CD4-positive, alpha-beta T cell (primary cell): Measurements from ENCODE around the gene ACYP1. TPM values are rescaled to one million over a fixed set of nuclear protein-coding genes. Genes with fewer than 3 reads are reported as not detected.

Source experiments
- ATAC-seq: fragments of 200-7000 bp; cut with Tn5 transposase; one replicate; pipeline ENCODE4 v1.10.0; 2022; ENCODE audit warnings: mild to moderate bottlenecking; ENCODE audit not compliant: poor library complexity
- CTCF ChIA-PET: fragments of 350-600 bp; sonication (Branson Sonifier 250); formaldehyde crosslinking; loops from one replicate; lab custom pipeline; 2021; ENCODE audit warnings: antibody characterized with exemption, inconsistent platforms; lab: Charles Lee
- POLR2A ChIA-PET: fragments of 350-600 bp; sonication (Branson Sonifier 250); formaldehyde crosslinking; loops from one replicate; lab custom pipeline; 2021; ENCODE audit warnings: antibody characterized with exemption, inconsistent platforms; lab: Charles Lee
- DNase-seq, 14 experiments: peaks; one replicate each; pipeline ENCODE4 v3.0.0-alpha.2; 2013 to 2020; ENCODE audit warnings: mixed read lengths in 2 of 14
- H3K27ac ChIP-seq, 2 donors: one replicate each; pipeline versions ENCODE4 v1.5.1 to v1.7.0; 2013; ENCODE audit warnings: low read length in 2 of 2, low read depth in 1 of 2, mild to moderate bottlenecking in 1 of 2
- H3K27me3 ChIP-seq, 2 experiments: 1 replicate in 1 of 2; 2 replicates in 1 of 2; pipeline versions ENCODE4 v1.6.1 to v1.7.0; 2013; ENCODE audit warnings: low read length in 2 of 2, control low read depth in 1 of 2, mild to moderate bottlenecking in 1 of 2, moderate library complexity in 1 of 2; ENCODE audit not compliant: insufficient read depth in 2 of 2, control insufficient read depth in 1 of 2
- H3K36me3 ChIP-seq: one replicate; pipeline ENCODE4 v1.6.1; 2013; ENCODE audit warnings: low read length, control low read depth; ENCODE audit not compliant: insufficient read depth
- H3K4me1 ChIP-seq: one replicate; pipeline ENCODE4 v1.6.1; 2013; ENCODE audit warnings: low read length, control low read depth; ENCODE audit not compliant: insufficient read depth
- H3K4me3 ChIP-seq: one replicate; pipeline ENCODE4 v1.5.1; 2013; ENCODE audit warnings: mild to moderate bottlenecking, low read length, moderate library complexity
- H3K9me3 ChIP-seq, 2 experiments: 1 replicate in 1 of 2; 2 replicates in 1 of 2; pipeline versions ENCODE4 v1.6.1 to v1.7.0; 2013; ENCODE audit warnings: low read length in 2 of 2, mild to moderate bottlenecking in 2 of 2, control low read depth in 1 of 2, moderate library complexity in 1 of 2; ENCODE audit not compliant: control insufficient read depth in 1 of 2, insufficient read depth in 1 of 2
- H3K27ac Mint-ChIP-seq: one replicate; pipeline ENCODE4 v1.8.0; 2020; ENCODE audit warnings: mixed read lengths
- H3K27me3 Mint-ChIP-seq: one replicate; pipeline ENCODE4 v1.8.0; 2021; ENCODE audit warnings: mixed read lengths
- H3K36me3 Mint-ChIP-seq: one replicate; pipeline ENCODE4 v1.8.0; 2021; ENCODE audit warnings: low read depth, mixed read lengths
- H3K4me1 Mint-ChIP-seq: one replicate; pipeline ENCODE4 v1.8.0; 2021; ENCODE audit warnings: low read depth, mixed read lengths
- H3K4me3 Mint-ChIP-seq: one replicate; pipeline ENCODE4 v1.8.0; 2020; ENCODE audit warnings: mild to moderate bottlenecking, mixed read lengths
- H3K9me3 Mint-ChIP-seq: one replicate; pipeline ENCODE4 v1.8.0; 2020; ENCODE audit warnings: mixed read lengths
- CTCF ChIP-seq: fragments of 200-600 bp; IDR thresholded peaks from one replicate; pipeline ENCODE4 v1.8.0; 2022; ENCODE audit warnings: antibody characterized with exemption, mild to moderate bottlenecking
- intact Hi-C, 2 experiments: fragments of 100-400 bp; cut with DNase I in 1 of 2; cut with micrococcal nuclease in 1 of 2; formaldehyde crosslinking; loops; one replicate each; pipeline versions ENCODE4 v1.15.1 to v1.9.0; 2023 to 2025; cut with DNase I, micrococcal nuclease
- total RNA-seq, 174 experiments: library from RNA in 2 of 174; stranded (reverse) in 2 of 174; gene quantifications; one replicate each; pipeline ENCODE4 v1.2.3 and lab custom pipeline; 2021 to 2026

The ACYP1 gene
- total RNA-seq, 2 experiments from 2014 or later = 7.9 to 9.4 TPM

GRCh38 chr14:75046275-75046674, 17.5 kb downstream of the ACYP1 start:
- H3K36me3 ChIP-seq = peaks cover 10% of the 10 kb centered on the region
- no peak overlapping the region for H3K27ac ChIP-seq
- ChIA-PET CTCF (no interaction called here), POLR2A (no interaction called here)
- no peaks in the 10 kb centered on the region for H3K27me3 ChIP-seq
- H3K4me1 ChIP-seq = peaks cover 11% of the 10 kb centered on the region
- H3K4me1 Mint-ChIP-seq = peaks cover 82% of the 10 kb centered on the region
- ATAC-seq = no peak
- no peaks in the 10 kb centered on the region for H3K27me3 Mint-ChIP-seq
- H3K4me3 Mint-ChIP-seq = no peak overlapping the region
- intact Hi-C loops = loop anchor here in 1 of 2 experiments (2.0 kb wide), 1 partner anchor 41 kb away; no protein-coding TSS in a partner anchor
- no peak for DNase-seq
- H3K27ac Mint-ChIP-seq = no peak overlapping the region
- no peak overlapping the region for H3K4me3 ChIP-seq
- H3K9me3 Mint-ChIP-seq = no peaks in the 10 kb centered on the region
- H3K36me3 Mint-ChIP-seq = peaks cover 68% of the 10 kb centered on the region
- H3K9me3 ChIP-seq = no peaks in the 10 kb centered on the region
- TF ChIP-seq CTCF = no peak

- peaks cover 69% of the 10 kb centered on the region for H3K4me1 Mint-ChIP-seq
- no peak for TF ChIP-seq CTCF
- ATAC-seq (no peak), DNase-seq (no peak)
- no peaks in the 10 kb centered on the region for H3K9me3 Mint-ChIP-seq
- H3K27me3 ChIP-seq = no peaks in the 10 kb centered on the region
- peaks cover 66% of the 10 kb centered on the region for H3K36me3 Mint-ChIP-seq
- H3K27ac Mint-ChIP-seq = no peak overlapping the region
- POLR2A ChIA-PET = interaction anchor here (0.5 kb wide), 1 partner anchor 155 kb away, joined by 3 read pairs; no protein-coding TSS in a partner anchor
- H3K4me1 ChIP-seq = peaks cover 2% of the 10 kb centered on the region
- CTCF ChIA-PET = interaction anchor here (1.7 kb wide), 1 partner anchor 44 kb away, joined by 4 read pairs; no protein-coding TSS in a partner anchor
- H3K27ac ChIP-seq = no peak overlapping the region
- no peak overlapping the region for H3K4me3 ChIP-seq
- intact Hi-C loops = loop anchor here in 1 of 2 experiments (5.0 kb wide), 1 partner anchor 33 kb away; no protein-coding TSS in a partner anchor
- H3K9me3 ChIP-seq = no peaks in the 10 kb centered on the region
- H3K36me3 ChIP-seq = peaks cover 10% of the 10 kb centered on the region
- H3K27me3 Mint-ChIP-seq = no peaks in the 10 kb centered on the region
- H3K4me3 Mint-ChIP-seq = no peak overlapping the region
Measured at GRCh38 chr14:75044752-75045151, 19.1 kb downstream of the ACYP1 start.

GRCh38 chr14:75044322-75044721, 19.5 kb downstream of the ACYP1 start:
- DNase-seq (no peak), ATAC-seq (no peak)
- H3K36me3 Mint-ChIP-seq = peaks cover 62% of the 10 kb centered on the region
- H3K27me3 ChIP-seq = no peaks in the 10 kb centered on the region
- H3K4me1 Mint-ChIP-seq = peaks cover 65% of the 10 kb centered on the region
- H3K27ac ChIP-seq = no peak overlapping the region
- H3K4me1 ChIP-seq = peaks cover 2% of the 10 kb centered on the region
- ChIA-PET CTCF (interaction anchor here (1.7 kb wide), 1 partner anchor 44 kb away, joined by 4 read pairs; no protein-coding TSS in a partner anchor), POLR2A (no interaction called here)
- peak overlapping the region; percentile 38 for H3K4me3 Mint-ChIP-seq
- no peaks in the 10 kb centered on the region for H3K9me3 ChIP-seq
- no peaks in the 10 kb centered on the region for H3K9me3 Mint-ChIP-seq
- peaks cover 10% of the 10 kb centered on the region for H3K36me3 ChIP-seq
- intact Hi-C loops = loop anchor here in 1 of 2 experiments (5.0 kb wide), 1 partner anchor 33 kb away; no protein-coding TSS in a partner anchor
- H3K27me3 Mint-ChIP-seq = no peaks in the 10 kb centered on the region
- no peak for TF ChIP-seq CTCF
- no peak overlapping the region for H3K4me3 ChIP-seq
- no peak overlapping the region for H3K27ac Mint-ChIP-seq
